Femur (tissue), 1 donor: ENCODE measurements around the gene ERF.

ENCODE experiments used
- DNase-seq: peaks from one replicate; pipeline ENCODE4 v3.0.0-alpha.2; 2017

The ERF gene

GRCh38 chr19:42208612-42209011 is 46.3 kb downstream of the ERF start:
- DNase-seq: no peak

GRCh38 chr19:42207767-42208271 is 47.1 kb downstream of the ERF start:
- DNase-seq: no peak

GRCh38 chr19:42206871-42207755 is 47.8 kb downstream of the ERF start:
- no peak for DNase-seq

- no peak for DNase-seq
Observed at GRCh38 chr19:42204664-42205063, 50.3 kb downstream of the ERF start.

GRCh38 chr19:42203700-42204099 is 51.2 kb downstream of the ERF start:
- DNase-seq: no peak

- no peak for DNase-seq
Observed at GRCh38 chr19:42202290-42202880, 52.5 kb downstream of the ERF start.

- peak; percentile 52 for DNase-seq
Observed at GRCh38 chr19:42201489-42202289, 53.2 kb downstream of the ERF start.

- no peak for DNase-seq
Observed at GRCh38 chr19:42200116-42200715, 54.7 kb downstream of the ERF start.

- DNase-seq: peak; percentile 50
Observed at GRCh38 chr19:42199440-42200115, 55.4 kb downstream of the ERF start.

GRCh38 chr19:42198676-42199439 is 56.1 kb downstream of the ERF start:
- peak; percentile 38 for DNase-seq
